Limb (tissue), 2 donors: ENCODE data around the gene TTBK2.
"Not testable (repeated sequence)": the region's sequence is repeated elsewhere in the genome, so short reads cannot be mapped to it uniquely, and the experiment has no call there.

ENCODE experiments used
- DNase-seq, 2 donors: peaks; one replicate each; pipeline ENCODE4 v3.0.0-alpha.2; 2016; ENCODE audit errors: extremely low spot score in 2 of 2

TTBK2 gene

GRCh38 chr15:42826251-42826890 is 94.2 kb downstream of the TTBK2 start:
- DNase-seq: no peak

GRCh38 chr15:42825599-42825998 is 95.0 kb downstream of the TTBK2 start:
- DNase-seq: no peak

- no peak for DNase-seq
Measured at GRCh38 chr15:42820811-42821210, 99.8 kb downstream of the TTBK2 start.

- no peak for DNase-seq
Measured at GRCh38 chr15:42819786-42820185, 100.8 kb downstream of the TTBK2 start.

- DNase-seq: no peak
Measured at GRCh38 chr15:42811433-42811832, 109.1 kb downstream of the TTBK2 start.

- DNase-seq: no peak
Measured at GRCh38 chr15:42808913-42809312, 111.7 kb downstream of the TTBK2 start.

- DNase-seq: no peak
Measured at GRCh38 chr15:42805266-42805665, 115.3 kb downstream of the TTBK2 start.

GRCh38 chr15:42804739-42805138 is 115.8 kb downstream of the TTBK2 start:
- DNase-seq: no peak

- no peak for DNase-seq
Measured at GRCh38 chr15:42803436-42803835, 117.1 kb downstream of the TTBK2 start.

GRCh38 chr15:42802168-42802567 is 118.4 kb downstream of the TTBK2 start:
- DNase-seq: no peak

- peak in 1 of 2 donors; percentile 24 for DNase-seq
Measured at GRCh38 chr15:42800731-42801474, 119.7 kb downstream of the TTBK2 start.

GRCh38 chr15:42798802-42799201 is 121.8 kb downstream of the TTBK2 start:
- no peak for DNase-seq

GRCh38 chr15:42796955-42797782 is 123.4 kb downstream of the TTBK2 start:
- DNase-seq: no peak

- DNase-seq: no peak
Measured at GRCh38 chr15:42788725-42789124, 131.9 kb downstream of the TTBK2 start.

- DNase-seq: no peak
Measured at GRCh38 chr15:42786978-42787377, 133.6 kb downstream of the TTBK2 start.

- no peak for DNase-seq
Measured at GRCh38 chr15:42785569-42785968, 135.0 kb downstream of the TTBK2 start.

GRCh38 chr15:42784705-42785104 is 135.9 kb downstream of the TTBK2 start:
- DNase-seq: no peak

GRCh38 chr15:42782716-42783115 is 137.9 kb downstream of the TTBK2 start:
- DNase-seq: no peak

GRCh38 chr15:42775416-42775815 is 145.2 kb downstream of the TTBK2 start:
- no peak for DNase-seq

- no peak for DNase-seq
Measured at GRCh38 chr15:42772901-42773300, 147.7 kb downstream of the TTBK2 start.

- DNase-seq: peak; percentile 30 to 51
Measured at GRCh38 chr15:42772144-42772543, 148.4 kb downstream of the TTBK2 start.

- DNase-seq: not testable (repeated sequence)
Measured at GRCh38 chr15:42766109-42766508, 154.5 kb downstream of the TTBK2 start.
